Activated CD4-positive, alpha-beta T cell treated with anti-CD3 and anti-CD28 coated beads, Interleukin-2, amount 50 U/mL, for 1 hour (primary cell): ENCODE measurements around the gene FOXD1.

Experiments
- DNase-seq: peaks from one replicate; pipeline ENCODE4 v3.0.0-alpha.2; 2020

Gene FOXD1

GRCh38 chr5:73437777-73438644 is 10.6 kb downstream of the FOXD1 start:
- no peak for DNase-seq

- DNase-seq, result no peak
Observed at GRCh38 chr5:73437101-73437776, 11.3 kb downstream of the FOXD1 start.

- no peak for DNase-seq
Observed at GRCh38 chr5:73436535-73437100, 12.0 kb downstream of the FOXD1 start.

GRCh38 chr5:73435759-73436534 is 12.6 kb downstream of the FOXD1 start:
- no peak for DNase-seq

GRCh38 chr5:73434907-73435306 is 13.7 kb downstream of the FOXD1 start:
- no peak for DNase-seq

GRCh38 chr5:73434461-73434860 is 14.1 kb downstream of the FOXD1 start:
- DNase-seq, result no peak

GRCh38 chr5:73433982-73434342 is 14.6 kb downstream of the FOXD1 start:
- no peak for DNase-seq

- DNase-seq, result no peak
Observed at GRCh38 chr5:73433272-73433981, 15.2 kb downstream of the FOXD1 start.

- no peak for DNase-seq
Observed at GRCh38 chr5:73431204-73431851, 17.2 kb downstream of the FOXD1 start.

GRCh38 chr5:73426034-73426433 is 22.5 kb downstream of the FOXD1 start:
- DNase-seq, result no peak

GRCh38 chr5:73424556-73424977 is 24.0 kb downstream of the FOXD1 start:
- DNase-seq, result no peak

- DNase-seq, result no peak
Observed at GRCh38 chr5:73422164-73422563, 26.4 kb downstream of the FOXD1 start.

GRCh38 chr5:73420666-73421065 is 27.9 kb downstream of the FOXD1 start:
- DNase-seq, result no peak

GRCh38 chr5:73419465-73420390 is 28.8 kb downstream of the FOXD1 start:
- no peak for DNase-seq

GRCh38 chr5:73419117-73419464 is 29.5 kb downstream of the FOXD1 start:
- DNase-seq, result no peak

- DNase-seq, result no peak
Observed at GRCh38 chr5:73418244-73418691, 30.3 kb downstream of the FOXD1 start.

GRCh38 chr5:73417303-73418034 is 31.1 kb downstream of the FOXD1 start:
- no peak for DNase-seq

- no peak for DNase-seq
Observed at GRCh38 chr5:73415617-73416016, 33.0 kb downstream of the FOXD1 start.

GRCh38 chr5:73415171-73415570 is 33.4 kb downstream of the FOXD1 start:
- no peak for DNase-seq

- DNase-seq, result no peak
Observed at GRCh38 chr5:73412597-73412988, 36.0 kb downstream of the FOXD1 start.
